ENCODE data around the gene ZNF552.
"Not testable (repeated sequence)": the region's sequence is repeated elsewhere in the genome, so short reads cannot be mapped to it uniquely, and the experiment has no call there.

ZNF552 gene

DNA sequence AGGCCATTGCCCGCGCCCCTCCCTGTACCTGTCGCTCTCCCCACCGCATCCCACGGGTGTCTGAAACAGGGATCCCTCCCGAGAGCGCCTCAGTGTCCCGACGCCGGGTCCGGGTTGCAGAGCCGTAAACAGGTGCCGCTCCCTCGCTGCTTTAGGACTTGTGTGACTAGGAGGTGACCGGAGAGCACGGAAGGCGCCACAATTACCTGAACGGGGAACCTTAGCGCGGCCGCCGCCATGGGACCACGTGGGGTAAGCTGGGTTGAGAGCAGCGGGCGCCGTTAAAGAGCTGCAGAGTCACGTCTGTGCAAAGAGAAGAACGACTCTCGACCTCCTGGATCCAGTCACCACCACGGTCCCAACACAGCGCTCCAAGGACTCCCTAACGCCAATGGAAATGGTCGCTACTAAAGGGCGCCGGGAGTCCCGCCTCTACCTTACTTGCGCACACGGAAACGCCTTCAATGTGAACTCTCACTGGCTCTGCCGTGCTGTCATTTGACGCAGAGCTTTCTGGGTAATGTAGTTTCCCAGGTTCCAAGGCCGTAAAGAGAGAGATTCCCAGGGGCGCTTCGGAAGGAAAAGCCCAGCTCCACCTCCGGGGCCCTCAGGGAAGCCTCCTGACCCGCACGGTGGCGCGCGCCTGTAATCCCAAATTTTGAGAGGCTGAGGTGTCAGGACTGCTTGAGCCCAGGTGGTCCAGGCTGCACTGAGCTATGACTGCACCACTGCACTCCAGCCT lies at the start of gene ZNF552:
TSS of gene ZNF552 (minus strand) at position 409 of the 742 bp plus-strand sequence. CDS start at position 239, 170 bp downstream.
- peak; percentile 97 for DNase-seq

DNA sequence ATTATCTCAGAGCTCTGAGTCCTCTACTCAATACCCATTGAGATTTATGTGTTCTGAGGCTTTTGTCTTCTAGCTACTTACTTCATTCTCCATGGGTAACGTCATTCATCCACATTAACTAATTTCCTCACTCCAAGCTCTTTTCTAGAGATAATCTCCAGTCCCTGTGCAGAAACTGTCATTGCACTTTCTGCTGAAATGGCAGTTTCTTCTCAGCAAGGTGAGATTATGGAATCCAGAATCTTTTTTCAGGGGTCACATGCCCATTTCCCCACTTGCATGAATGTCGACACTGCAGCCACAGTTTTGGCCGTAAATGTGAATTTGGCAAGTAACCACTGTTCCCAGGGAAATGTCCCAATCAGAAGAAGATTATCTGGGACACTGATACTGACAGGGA lies 47.6 kb upstream of the ZNF552 start:
- DNase-seq = not testable (repeated sequence)

DNA sequence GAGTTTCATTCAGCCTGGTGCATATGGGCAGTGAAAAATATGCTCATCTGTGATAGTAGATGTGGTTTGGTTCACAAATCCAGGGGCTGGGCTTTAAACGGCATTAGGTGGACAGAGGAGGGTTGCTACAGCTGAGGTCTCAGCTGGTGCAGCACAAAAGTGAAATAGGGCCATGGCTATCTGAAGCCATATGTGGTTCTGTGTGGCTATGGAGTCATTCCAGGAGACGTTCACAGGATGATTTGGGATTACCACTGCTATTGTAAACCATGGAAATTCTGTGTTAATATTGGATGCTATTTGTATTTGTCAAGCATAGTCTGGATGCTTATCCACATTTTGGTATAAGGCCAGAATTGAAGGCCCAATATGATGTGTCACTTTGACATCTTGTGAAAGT lies 39.4 kb upstream of the ZNF552 start:
- DNase-seq = not testable (repeated sequence)

DNA sequence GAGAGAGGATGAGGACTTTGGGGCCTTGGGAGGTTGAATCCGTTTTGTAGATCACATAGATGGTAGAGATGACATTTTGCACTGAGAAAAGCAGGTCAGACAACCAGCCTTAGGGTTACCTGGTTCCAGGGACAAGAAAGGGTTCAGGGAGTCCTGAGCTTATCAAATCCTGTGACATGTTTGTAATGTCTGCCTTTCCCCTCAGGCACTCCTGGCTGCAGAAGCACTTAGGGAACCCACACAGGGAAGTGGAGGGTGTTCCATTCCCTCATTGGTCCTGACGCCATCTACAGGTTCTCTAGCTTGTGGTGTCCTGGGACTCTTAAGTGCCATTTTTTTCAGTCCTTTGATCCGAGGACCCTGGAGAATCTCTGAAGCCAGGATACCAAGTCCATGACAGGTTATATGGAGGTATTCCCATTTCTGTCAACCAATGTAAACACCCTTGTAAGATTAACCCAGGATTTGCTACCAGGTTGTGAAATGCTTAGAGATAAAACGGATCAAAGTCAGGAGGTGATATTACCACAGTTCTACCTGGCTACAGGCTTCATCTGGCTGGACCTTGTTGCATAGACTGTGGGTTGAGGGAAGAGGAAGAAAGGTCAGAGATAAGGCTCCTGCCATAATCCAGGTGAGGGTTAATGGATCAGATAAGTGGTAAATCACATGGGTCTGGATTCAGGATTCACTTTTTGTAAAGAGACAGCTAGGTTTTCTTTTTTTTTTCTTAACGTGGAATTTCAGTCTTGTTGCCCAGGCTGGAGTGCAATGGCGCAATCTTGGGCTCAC lies 37.3 kb upstream of the ZNF552 start:
- DNase-seq = peak; percentile 8

DNA sequence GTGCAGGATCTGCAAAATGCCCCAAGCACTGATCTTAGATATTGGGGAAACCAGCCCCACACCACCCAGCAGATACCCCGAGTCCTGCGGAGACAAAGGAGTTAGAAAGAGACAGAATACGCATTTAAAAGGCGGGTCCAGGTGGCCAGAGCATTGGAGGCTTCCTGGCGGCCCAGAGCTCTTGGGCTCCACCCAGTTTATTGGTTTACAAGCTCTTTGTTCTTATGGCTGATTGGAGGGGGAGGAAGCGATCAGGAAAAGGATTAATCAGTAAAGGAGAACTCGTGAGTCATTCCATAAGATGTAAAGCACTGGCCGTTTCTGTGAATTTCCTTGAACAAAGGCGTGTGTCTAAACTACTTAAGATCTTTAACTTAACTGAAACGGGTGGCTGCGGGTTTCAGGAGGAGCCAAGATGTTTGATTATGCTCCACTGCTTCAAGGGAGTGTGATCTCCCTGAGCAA lies 35.9 kb upstream of the ZNF552 start:
- peak; percentile 71 for DNase-seq

DNA sequence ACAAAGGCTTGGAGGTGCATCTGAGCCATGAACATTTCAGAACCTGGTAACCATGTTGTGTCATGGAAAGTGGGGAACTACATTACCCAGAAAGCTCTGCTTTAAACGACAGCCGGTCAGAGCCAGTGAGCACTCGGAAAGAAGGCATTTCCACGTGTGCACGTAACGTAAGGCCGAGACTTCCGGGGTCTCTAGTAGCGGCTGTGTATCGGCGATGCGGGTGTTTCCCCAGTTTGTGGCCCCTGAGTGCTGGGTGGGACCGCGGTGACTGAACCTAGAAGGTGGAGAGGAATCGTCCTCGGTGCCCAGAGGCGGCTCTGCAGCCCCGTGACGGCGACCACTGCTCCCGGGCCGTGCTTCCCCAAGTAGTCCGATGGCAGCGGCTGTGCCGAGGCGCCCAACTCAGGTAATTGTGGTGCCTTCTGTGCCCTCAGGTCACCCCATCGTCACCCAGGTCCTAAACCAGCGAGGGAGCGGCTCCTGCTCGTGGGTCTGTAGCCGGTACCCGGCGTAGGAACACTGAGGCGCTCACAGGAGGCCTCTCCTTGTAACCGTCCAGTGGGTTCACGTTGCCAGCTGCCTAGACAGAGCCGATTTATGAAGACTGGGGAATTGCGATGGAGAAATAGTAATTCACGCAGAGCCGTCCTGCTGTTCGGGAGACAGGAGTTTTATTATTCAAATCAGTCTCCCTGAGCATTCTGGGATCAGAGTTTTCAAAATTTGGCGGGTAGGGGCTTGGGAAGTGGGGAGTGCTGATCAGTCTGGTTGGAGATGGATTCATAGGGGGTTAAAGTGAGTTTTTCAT lies 35.2 kb upstream of the ZNF552 start, which contains the start of gene ZNF587:
TSS of gene ZNF587 (plus strand) at position 194 of the 808 bp plus-strand sequence. CDS start at position 374, 180 bp downstream.
- peak; percentile 94 for DNase-seq

DNA sequence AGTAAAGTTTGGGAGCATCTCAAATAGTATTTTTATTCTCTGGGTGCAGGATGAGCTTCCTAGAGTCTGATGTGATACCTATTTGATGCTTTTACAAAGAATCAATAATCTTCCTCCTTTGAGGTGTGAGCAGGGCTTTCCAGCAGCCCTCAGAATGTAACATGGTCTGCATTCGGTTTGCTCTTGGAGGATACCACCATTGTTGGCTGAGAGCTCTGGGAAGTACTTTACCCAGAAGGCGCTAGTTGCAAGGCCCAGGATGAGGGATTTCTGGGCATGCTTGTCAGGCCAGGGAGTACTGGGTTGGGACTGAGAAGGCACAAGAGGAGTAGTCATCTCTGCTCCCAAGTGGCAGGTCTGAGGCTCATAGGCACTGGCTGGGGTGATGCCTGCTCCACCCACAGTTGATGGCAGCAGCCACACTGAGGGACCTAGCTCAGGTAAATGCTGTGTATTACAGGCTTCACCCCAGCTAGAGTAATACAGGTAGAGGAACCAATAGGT lies 34.5 kb upstream of the ZNF552 start:
- peak; percentile 12 for DNase-seq

DNA sequence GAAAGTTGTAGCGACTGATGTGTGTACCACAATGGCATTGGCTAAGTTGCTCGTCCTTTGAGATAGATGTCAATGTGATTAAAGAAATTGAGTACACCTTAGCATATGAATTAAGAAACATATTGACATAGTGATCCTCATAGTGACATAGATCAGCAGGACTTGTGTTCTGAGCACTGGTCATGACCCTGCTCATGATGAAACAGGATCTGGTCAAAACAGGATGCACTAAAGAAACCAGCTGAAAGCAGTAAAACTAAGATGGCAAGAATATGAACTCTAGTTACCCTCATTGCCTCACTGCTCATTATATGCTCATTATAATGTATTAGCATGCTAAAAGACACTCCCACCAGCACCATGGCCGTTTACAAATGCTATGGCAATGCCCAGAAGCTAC lies 32.5 kb upstream of the ZNF552 start:
- DNase-seq = not testable (repeated sequence)

DNA sequence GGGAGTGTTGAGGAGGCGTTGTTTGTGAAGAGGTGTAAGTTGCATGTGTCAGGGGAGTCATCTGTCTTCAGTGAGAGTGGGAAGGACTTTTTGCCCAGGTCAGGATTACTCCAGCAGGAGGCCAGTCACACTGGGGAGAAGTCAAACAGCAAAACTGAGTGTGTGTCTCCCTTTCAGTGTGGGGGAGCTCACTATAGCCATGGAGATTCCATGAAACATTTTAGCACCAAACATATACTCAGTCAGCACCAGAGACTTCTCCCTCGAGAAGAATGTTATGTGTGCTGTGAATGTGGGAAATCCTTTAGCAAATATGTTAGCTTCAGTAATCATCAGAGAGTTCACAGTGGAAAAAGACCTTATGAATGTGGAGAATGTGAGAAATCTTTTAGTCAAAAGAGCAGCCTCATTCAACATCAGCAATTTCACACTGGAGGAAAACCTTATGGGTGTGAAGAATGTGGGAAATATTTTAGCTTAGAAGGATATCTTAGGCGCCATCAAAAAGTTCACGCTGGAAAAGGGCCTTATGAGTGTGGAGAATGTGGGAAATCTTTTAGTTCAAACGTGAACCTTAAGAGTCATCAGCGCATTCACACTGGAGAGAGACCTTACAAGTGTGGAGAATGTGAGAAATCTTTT lies 26.5 kb upstream of the ZNF552 start:
- DNase-seq = no peak

DNA sequence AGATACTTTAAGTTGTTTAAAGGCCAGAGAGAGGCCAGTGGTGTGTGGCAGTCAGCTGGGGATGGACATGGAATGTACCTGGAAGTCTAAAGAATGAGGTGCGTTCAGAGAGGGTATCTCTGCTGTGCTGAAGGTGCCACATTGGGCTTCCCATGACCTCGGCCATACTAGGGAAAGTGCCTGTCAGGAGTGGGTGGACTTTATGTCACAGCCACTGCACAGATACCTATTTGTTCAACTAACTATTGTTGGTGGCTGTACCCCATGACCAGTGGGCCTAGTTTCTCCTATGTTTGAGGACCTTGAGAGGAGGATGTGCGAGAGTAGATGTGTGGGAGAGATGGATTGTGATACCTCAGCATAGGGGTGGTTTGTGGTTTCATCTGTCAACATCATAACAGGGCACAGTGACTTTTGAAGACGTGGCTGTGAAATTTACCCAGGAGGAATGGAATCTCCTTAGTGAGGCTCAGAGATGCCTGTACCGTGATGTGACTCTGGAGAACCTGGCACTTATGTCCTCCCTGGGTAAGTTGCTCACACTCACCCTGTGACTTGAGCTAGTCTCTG lies 24.0 kb upstream of the ZNF552 start:
- not testable (repeated sequence) for DNase-seq

DNA sequence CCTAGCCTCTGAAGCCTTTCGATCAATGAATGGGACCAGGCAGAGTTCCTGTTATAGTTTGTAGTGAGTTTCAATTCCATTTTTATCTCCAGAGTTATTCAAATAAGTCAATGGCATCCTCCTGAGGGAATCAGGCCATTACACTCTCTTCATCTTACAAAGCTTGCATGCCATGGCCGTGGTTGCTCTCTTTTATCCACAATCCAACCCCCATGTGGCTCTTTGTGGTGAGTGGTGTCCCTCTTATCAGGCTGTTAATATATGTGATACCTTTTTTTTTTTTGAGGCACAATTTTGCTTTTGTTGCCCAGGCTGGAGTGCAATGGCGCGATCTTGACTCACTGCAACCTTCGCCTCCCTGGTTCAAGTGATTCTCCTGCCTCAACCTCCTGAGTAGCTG lies 22.3 kb upstream of the ZNF552 start:
- DNase-seq = not testable (repeated sequence)

DNA sequence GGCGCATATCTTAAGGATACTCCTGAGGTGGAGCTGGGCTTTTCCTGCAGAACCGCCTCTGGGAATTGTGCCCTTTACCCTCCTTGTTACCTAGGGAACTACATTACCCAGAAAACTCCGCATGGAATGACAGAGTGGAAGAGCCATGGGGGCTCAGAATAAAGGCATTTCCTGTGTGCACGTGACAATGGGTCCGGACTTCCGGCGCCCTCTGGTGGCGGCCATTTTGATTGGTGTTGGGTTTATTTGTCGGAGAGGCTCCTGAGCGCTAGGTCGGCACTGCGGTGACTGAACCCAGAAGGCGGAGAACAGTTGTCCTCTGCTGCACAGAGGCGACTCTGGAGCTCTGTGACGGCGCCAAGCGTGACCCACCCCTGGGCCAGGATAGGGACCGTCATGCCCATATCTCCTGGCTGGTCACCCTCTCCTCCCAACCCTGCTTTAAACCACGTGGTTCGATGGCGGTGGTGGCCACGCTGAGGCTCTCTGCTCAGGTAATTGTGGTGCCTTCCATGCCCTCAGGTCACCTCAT lies 15.4 kb upstream of the ZNF552 start, which contains the start of gene ZNF587B:
TSS of gene ZNF587B (plus strand) at position 229 of the 532 bp plus-strand sequence. CDS start at position 459, 230 bp downstream.
- DNase-seq = peak; percentile 95

DNA sequence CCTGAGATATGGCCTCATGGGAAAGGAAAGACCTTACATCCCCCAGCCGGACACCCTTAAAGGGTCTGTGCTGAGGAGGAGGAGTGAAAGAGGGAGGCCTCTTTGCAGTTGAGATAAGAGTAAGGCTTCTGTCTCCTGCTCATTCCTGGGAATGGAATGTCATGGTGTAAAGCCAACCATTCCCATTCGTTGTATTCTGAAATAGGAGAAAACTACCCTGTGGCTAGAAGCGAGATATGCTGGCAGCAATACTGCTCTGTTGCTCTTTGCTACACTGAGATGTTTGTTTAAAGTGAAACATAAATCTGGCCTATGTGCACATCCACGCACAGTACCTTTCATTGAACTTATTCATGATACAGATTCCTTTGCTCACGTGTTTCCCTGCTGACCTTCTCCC lies 14.6 kb upstream of the ZNF552 start:
- DNase-seq = no peak

DNA sequence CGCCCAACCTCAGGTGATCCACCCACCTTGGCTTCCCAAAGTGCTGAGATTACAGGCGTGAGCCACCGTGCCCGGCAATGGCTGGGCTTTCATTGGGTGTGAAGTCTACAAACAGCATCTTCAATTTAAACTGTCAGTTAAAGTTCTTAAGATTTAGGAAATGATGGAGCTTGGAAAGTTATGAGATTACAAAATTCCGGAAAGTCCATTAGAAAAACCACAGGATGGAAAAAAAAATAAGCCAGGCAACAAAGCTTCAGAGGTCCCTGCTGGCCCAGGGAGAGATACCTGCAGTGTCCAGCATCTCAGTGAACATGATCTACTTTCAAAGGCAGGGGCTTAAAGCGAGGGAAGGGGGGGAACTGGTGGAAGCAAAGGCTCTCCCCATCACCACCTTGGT lies 10.8 kb upstream of the ZNF552 start:
- DNase-seq = no peak

DNA sequence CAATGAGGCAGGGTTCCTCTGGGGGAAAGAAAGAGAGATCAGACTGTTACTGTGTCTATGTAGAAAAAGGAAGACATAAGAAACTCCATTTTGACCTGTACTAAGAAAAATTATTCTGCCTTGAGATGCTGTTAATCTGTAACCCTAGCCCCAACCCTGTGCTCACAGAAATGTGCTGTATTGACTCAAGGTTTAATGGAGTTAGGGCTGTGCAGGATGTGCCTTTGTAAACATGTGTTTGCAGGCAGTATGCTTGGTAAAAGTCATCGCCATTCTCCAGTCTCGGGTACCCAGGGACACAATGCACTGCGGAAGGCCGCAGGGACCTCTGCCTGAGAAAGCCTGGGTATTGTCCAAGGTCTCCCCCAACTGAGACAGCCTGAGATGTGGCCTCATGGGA lies 8.9 kb upstream of the ZNF552 start:
- not testable (repeated sequence) for DNase-seq

DNA sequence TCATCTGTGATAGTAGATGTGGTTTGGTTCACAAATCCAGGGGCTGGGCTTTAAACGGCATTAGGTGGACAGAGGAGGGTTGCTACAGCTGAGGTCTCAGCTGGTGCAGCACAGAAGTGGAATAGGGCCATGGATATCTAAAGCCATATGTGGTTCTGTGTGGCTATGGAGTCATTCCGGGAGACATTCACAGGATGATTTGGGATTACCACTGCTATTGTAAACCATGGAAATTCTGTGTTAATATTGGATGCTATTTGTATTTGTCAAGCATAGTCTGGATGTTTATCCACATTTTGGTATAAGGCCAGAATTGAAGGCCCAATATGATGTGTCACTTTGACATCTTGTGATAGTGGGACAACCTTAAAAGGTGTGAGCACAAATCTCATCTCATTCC lies 8.4 kb upstream of the ZNF552 start:
- not testable (repeated sequence) for DNase-seq

DNA sequence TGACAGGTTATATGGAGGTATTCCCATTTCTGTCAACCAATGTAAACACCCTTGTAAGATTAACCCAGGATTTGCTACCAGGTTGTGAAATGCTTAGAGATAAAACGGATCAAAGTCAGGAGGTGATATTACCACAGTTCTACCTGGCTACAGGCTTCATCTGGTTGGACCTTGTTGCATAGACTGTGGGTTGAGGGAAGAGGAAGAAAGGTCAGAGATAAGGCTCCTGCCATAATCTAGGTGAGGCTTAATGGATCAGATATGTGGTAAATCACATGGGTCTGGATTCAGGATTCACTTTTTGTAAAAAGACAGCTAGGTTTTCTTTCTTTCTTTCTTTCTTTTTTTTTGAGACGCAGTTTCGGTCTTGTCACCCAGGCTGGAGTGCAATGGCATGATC lies 6.8 kb upstream of the ZNF552 start:
- DNase-seq = not testable (repeated sequence)

DNA sequence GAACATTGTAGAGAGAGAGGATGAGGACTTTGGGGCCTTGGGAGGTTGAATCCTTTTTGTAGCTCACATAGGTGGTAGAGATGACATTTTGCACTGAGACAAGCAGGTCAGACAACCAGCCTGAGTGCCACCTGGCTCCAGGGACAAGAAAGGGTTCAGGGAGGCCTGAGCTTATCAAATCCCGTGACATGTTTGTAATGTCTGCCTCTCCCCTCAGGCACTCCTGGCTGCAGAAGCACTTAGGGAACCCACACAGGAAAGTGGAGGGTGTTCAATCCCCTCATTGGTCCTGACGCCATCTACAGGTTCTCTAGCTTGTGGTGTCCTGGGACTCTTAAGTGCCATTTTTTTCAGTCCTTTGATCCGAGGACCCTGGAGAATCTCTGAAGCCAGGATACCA lies 6.4 kb upstream of the ZNF552 start:
- DNase-seq = not testable (repeated sequence)

DNA sequence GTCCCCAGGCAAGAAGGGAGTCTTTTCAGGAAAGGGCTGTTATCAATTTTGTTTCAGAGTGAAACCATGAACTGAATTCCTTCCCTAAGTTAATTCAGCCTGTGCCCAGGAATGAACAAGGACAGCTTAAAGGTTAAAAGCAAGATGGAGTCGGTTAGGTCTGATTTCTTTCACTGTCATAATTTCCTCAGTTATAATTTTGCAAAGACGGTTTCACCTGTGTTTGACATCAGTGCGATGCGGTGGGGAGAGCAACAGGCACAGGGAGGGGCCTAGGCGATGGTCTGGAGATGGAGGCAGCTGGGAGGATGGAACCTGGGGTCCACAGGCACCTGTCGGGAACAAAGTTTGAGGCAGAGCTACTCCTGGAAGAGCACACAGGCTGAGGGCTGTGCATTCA lies 5.9 kb upstream of the ZNF552 start:
- no peak for DNase-seq

DNA sequence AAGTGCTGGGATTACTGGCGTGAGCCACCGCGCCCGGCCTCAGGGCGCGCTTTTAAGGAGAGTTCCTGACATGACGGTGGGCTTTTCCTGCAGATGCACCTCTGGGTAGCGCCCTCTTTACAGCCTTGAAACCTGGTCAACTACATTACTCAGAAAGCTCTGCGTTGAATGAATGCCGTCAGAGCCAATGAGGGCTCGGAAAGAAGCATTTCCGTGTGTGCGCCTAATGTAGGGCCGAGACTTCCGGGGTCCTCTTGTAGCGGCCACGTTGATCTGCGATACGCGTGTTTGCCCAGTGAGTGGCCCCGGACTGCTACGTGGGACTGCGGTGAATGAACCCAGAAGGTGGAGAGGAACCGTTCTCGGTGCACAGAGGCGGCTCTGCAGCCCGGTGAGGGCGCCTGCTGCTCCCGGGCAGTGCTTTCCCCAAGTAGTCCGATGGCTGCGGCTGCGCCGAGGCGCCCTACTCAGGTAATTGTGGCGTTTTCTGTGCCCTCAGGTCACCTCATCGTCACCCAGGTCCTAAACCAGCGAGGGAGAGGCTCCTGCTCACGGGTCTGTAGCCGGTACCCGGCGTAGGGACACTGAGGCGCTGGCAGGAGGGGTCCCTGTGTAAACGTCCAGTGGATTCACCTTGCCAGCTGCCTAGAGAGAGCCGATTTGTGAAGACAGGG lies 4.9 kb upstream of the ZNF552 start:
- DNase-seq = peak; percentile 95

DNA sequence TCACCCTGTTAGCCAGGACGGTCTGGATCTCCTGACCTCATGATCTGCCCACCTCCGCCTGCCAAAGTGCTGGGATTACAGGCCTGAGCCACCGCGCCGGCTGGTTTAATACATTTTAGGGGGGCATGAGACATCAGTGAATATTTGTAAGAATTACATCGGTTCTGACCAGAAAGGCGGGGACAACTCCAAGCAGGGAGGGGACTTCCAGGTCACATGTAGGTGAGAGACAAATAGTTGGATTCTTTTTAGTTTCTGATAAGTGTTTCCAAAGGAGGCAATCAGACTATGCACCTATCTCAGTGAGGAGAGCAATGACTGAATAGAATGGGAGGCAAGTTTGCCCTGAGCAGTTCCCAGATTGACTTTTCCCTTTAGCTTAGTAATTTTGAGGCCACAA lies 3.7 kb upstream of the ZNF552 start:
- no peak for DNase-seq

All from eye (tissue), 1 donor.